A549 (cell line): ENCODE results near the gene KLHL24. TPM values are rescaled to one million over a fixed set of nuclear protein-coding genes. Genes with fewer than 3 reads are reported as not detected.

Source experiments
- ATAC-seq, 2 experiments: fragments of 200-7000 bp in 1 of 2; fragments of >200 bp in 1 of 2; cut with Nextera tagmentation in 1 of 2; cut with Tn5 transposase in 1 of 2; 3 replicates each; pipeline versions ENCODE4 v1.8.0 to v1.9.1; 2018 to 2020; ENCODE audit warnings: mild to moderate bottlenecking in 1 of 2, moderate library complexity in 1 of 2
- CTCF ChIA-PET: fragments of 300-600 bp; sonication (Branson Sonifier 250); formaldehyde crosslinking; extraction: SDS; loops from one replicate; lab custom pipeline; 2021; ENCODE audit warnings: antibody characterized with exemption, inconsistent platforms; lab: Yijun Ruan, JAX
- POLR2A ChIA-PET: fragments of 350-600 bp; formaldehyde crosslinking; extraction: SDS; loops from one replicate; lab custom pipeline; 2021; ENCODE audit warnings: antibody characterized with exemption, inconsistent platforms; lab: Yijun Ruan, JAX
- DNase-seq, 2 experiments: peaks; one replicate each; pipeline versions ENCODE4 v3.0.0 to v3.0.0-alpha.2; 2011 to 2016; ENCODE audit warnings: low read depth in 1 of 2, low spot score in 1 of 2
- FAIRE-seq: peaks from 2 replicates; lab custom pipeline; 2011; peaks lifted over from hg19 to GRCh38; lab: Jason Lieb, UNC
- H3K27ac ChIP-seq, 2 experiments: fragments of >200 bp; sonication (Bioruptor Twin); formaldehyde crosslinking; 3 replicates each; pipeline ENCODE4 v1.5.1; 2016 to 2017
- H3K4me1 ChIP-seq: fragments of >200 bp; sonication (Bioruptor Twin); formaldehyde crosslinking; 3 replicates; pipeline ENCODE4 v1.6.1; 2016
- H3K4me2 ChIP-seq: fragments of >200 bp; sonication (Bioruptor Twin); formaldehyde crosslinking; 3 replicates; pipeline ENCODE4 v1.6.1; 2016
- H3K4me3 ChIP-seq: fragments of >200 bp; sonication (Bioruptor Twin); formaldehyde crosslinking; 3 replicates; pipeline ENCODE4 v1.5.1; 2016
- H3K9me3 ChIP-seq: fragments of >200 bp; sonication (Bioruptor Twin); formaldehyde crosslinking; 3 replicates; pipeline ENCODE4 v1.6.1; 2016
- CHD2 ChIP-seq: fragments of 150-350 bp; IDR thresholded peaks from 2 replicates; pipeline ENCODE4 v1.6.1; 2014; ENCODE audit warnings: low read length; ENCODE audit not compliant: partially characterized antibody
- CHD4 ChIP-seq: fragments of 200-600 bp; sonication (generic); IDR thresholded peaks from 2 replicates; pipeline ENCODE4 v1.6.1; 2016; ENCODE audit warnings: antibody characterized with exemption, mild to moderate bottlenecking, borderline replicate concordance
- JUNB ChIP-seq: fragments of >200 bp; sonication (Bioruptor Twin); formaldehyde crosslinking; IDR thresholded peaks from 2 replicates; pipeline ENCODE4 v1.6.1; 2016
- MYC ChIP-seq: IDR thresholded peaks from 2 replicates; pipeline ENCODE4 v1.6.1; 2012; ENCODE audit warnings: mild to moderate bottlenecking, inconsistent platforms, low read length, improper control_type of control experiment, borderline replicate concordance
- PHF8 ChIP-seq: fragments of 200-600 bp; sonication (generic); IDR thresholded peaks from 2 replicates; pipeline ENCODE4 v1.6.1; 2016; ENCODE audit warnings: low read depth, mild to moderate bottlenecking, antibody characterized with exemption, moderate library complexity, borderline replicate concordance
- POLR2A ChIP-seq: IDR thresholded peaks from 2 replicates; pipeline ENCODE4 v1.6.1; 2012; ENCODE audit warnings: mild to moderate bottlenecking, low read length
- POLR2AphosphoS2 ChIP-seq: conservative IDR thresholded peaks from 2 replicates; pipeline ENCODE4 v1.6.1; 2012; ENCODE audit warnings: low read length, improper control_type of control experiment, inconsistent platforms
- RARB ChIP-seq: fragments of 250-450 bp; sonication (Bioruptor Pico); IDR thresholded peaks from 2 replicates; pipeline ENCODE4 v1.8.0; 2021; ENCODE audit warnings: mild to moderate bottlenecking, moderate library complexity
- RNF2 ChIP-seq: fragments of 200-600 bp; sonication (generic); IDR thresholded peaks from 2 replicates; pipeline ENCODE4 v1.6.1; 2016; ENCODE audit warnings: low read depth, mild to moderate bottlenecking, antibody characterized with exemption, moderate library complexity, borderline replicate concordance
- TFCP2L1 ChIP-seq: fragments of 250-450 bp; sonication (Bioruptor Pico); IDR thresholded peaks from 2 replicates; pipeline ENCODE4 v1.5.0; 2021; ENCODE audit warnings: mild to moderate bottlenecking
- WGBS: methylation state at CpG from one replicate; pipeline ENCODE4 v1.1.6; 2017; ENCODE audit errors: missing lambda C conversion rate; 5-methylcytosine and 5-hydroxymethylcytosine counted together
- polyA minus RNA-seq: library from RNA; depleted of rRNA, polyadenylated mRNA; stranded (reverse); fragments of >200 nt; gene quantifications from 2 replicates; pipeline ENCODE4 v1.2.3, GENCODE V29; 2011; rRNA and poly(A)+ RNA removed
- polyA plus RNA-seq, 4 experiments: library from polyadenylated mRNA; depleted of rRNA in 3 of 4; stranded (reverse); fragments of >200 nt; fragmentation: RNase III in 1 of 4; extraction: RNeasy Plus Mini Kit Qiagen cat#74134 plus additional on column Dnase treatment in 1 of 4; gene quantifications; 2 replicates in 3 of 4; 3 replicates in 1 of 4; pipeline ENCODE4 v1.2.3, GENCODE V29; 2011 to 2017
- TF ChIP-seq, protein P1 (sequence below): IDR thresholded peaks from 2 replicates; pipeline ENCODE4 v1.6.1; 2012
- TF ChIP-seq, protein P2 (sequence below): fragments of 450-650 bp; IDR thresholded peaks from 2 replicates; pipeline ENCODE4 v1.6.1; 2014; ENCODE audit warnings: antibody characterized with exemption
- TF ChIP-seq, protein P3 (sequence below): fragments of >200 bp; sonication (Bioruptor Twin); formaldehyde crosslinking; IDR thresholded peaks from 3 replicates; pipeline ENCODE4 v1.6.1; 2016
- TF ChIP-seq, protein P4 (sequence below): fragments of >200 bp; sonication (Bioruptor Twin); formaldehyde crosslinking; IDR thresholded peaks from 3 replicates; pipeline ENCODE4 v1.5.1; 2016

KLHL24 gene, protein sequence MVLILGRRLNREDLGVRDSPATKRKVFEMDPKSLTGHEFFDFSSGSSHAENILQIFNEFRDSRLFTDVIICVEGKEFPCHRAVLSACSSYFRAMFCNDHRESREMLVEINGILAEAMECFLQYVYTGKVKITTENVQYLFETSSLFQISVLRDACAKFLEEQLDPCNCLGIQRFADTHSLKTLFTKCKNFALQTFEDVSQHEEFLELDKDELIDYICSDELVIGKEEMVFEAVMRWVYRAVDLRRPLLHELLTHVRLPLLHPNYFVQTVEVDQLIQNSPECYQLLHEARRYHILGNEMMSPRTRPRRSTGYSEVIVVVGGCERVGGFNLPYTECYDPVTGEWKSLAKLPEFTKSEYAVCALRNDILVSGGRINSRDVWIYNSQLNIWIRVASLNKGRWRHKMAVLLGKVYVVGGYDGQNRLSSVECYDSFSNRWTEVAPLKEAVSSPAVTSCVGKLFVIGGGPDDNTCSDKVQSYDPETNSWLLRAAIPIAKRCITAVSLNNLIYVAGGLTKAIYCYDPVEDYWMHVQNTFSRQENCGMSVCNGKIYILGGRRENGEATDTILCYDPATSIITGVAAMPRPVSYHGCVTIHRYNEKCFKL
- polyA plus RNA-seq (2011; rRNA removed): 10.9 and 11.9 TPM in 2 replicates
- 1.3 and 2.1 TPM in 2 replicates for polyA plus RNA-seq (2012; cell fraction: cytosol; rRNA removed)
- polyA plus RNA-seq (2012; cell fraction: nucleus; rRNA removed): 2.2 and 2.5 TPM in 2 replicates
- polyA plus RNA-seq (2017; fragmentation: RNase III; extraction: RNeasy Plus Mini Kit Qiagen cat#74134 plus additional on column Dnase treatment): 2.7 to 4.0 TPM (median 3.6 TPM) in 3 replicates
- 11.9 and 17.9 TPM in 2 replicates for polyA minus RNA-seq

DNA sequence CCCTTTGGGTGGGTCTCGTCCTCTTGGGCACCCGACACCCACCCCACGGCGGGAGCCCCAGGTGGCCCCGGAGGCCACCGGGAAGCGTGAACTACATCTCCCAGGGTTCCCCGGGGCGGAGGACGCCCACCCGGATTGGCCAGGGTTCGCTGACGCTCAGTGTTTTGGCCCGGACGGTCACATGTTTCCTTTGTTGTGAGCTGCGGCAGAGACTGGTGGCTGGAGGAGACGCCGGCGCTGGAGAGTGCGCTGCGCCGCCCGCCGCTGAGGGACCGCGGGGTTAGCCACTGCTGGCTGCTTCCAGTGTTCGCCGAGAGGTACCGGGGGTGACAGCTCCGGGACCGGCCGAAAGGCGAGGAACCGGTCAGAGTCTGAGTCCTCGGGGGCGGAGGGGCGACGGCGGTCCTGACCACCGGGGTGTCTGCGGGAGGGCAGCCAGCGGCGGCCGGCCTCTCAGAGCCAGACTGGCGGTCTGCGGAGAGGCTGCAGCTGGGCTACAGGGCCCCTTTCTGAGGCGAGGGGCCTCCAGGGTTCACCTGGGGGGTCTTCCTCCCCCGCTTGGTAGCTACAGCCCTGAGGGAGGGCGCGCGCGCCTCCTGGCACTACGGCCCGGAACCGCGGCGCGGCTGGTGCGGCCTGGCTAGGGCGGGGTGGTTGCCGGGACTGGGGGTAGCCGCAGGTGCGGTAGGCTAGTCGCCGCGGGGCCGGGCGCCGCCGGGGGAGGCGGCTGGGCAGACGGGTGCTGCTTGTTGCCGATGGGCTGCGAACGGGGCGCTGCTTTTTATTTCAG is at the start of gene KLHL24:
Gene KLHL24 (plus strand): TSS at position 193 of the 790 bp plus-strand sequence. CDS start 14,734 bp downstream, outside the sequence.
- ATAC-seq: peak; percentile 92 to 96
- TF ChIP-seq MYC (0 out of 2 replicates have a peak, but pooled peaks have one; percentile 4), PHF8 (peak; percentile 15; the same call in 1 of the 2 replicates), JUNB (no peak), POLR2A (no peak)
- TF ChIP-seq, protein P1, sequence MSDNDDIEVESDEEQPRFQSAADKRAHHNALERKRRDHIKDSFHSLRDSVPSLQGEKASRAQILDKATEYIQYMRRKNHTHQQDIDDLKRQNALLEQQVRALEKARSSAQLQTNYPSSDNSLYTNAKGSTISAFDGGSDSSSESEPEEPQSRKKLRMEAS: peak; percentile 62
- TF ChIP-seq, protein P2, sequence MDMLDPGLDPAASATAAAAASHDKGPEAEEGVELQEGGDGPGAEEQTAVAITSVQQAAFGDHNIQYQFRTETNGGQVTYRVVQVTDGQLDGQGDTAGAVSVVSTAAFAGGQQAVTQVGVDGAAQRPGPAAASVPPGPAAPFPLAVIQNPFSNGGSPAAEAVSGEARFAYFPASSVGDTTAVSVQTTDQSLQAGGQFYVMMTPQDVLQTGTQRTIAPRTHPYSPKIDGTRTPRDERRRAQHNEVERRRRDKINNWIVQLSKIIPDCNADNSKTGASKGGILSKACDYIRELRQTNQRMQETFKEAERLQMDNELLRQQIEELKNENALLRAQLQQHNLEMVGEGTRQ: peak; percentile 48
- TF ChIP-seq, all 56 proteins: peak for 4
- POLR2A ChIA-PET: interaction anchor here (0.7 to 3.0 kb wide), 5 partner anchors 9 to 87 kb away, joined by 3 to 17 read pairs (median 5); partner anchors contain the start of gene YEATS2
- no peak for FAIRE-seq
- Histone ChIP-seq H3K9me3 (no peaks in the 10 kb centered on the region), H3K4me2 (peak within 1 kb of the TSS; percentile 78), H3K27ac (peak within 1 kb of the TSS; percentile 80 to 89), H3K4me3 (peak within 1 kb of the TSS; percentile 91), H3K4me1 (peaks cover 4% of the 10 kb centered on the region; the same call in 1 of the 3 replicates)
- 4% methylated on average over 5 of the region's 76 CpGs for WGBS
- peak; percentile 78 to 86 for DNase-seq
- CTCF ChIA-PET: interaction anchor here (1.0 kb wide), 2 partner anchors 10 to 132 kb away, joined by 3 to 4 read pairs; no protein-coding TSS in a partner anchor

DNA sequence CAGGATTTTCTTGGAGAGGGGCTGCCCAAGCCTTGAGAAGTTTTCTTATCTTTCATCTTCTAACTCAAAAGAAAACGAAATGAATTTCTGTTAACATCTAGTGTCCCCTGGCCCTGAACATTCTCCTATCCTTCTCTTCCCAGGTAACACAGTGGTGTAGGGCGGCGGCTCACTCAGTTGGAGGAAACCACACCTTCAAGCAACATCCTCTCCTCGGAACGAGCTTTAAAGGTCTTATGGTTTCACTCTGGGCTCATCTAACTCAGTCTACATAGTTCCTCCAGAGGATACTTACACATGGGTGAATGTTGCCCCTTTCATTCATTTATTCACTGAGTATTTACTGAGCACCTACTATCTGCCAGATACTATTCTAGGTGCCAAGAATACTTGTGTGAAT is 48.9 kb upstream of the KLHL24 start:
- no peak overlapping the region for H3K4me2 ChIP-seq
- WGBS: 59% methylated on average over 5 of the region's 5 CpGs
- FAIRE-seq (no peak), DNase-seq (no peak), ATAC-seq (no peak)
- POLR2A ChIA-PET: no interaction called here
- no peak overlapping the region for H3K27ac ChIP-seq
- TF ChIP-seq RNF2 (no peak), PHF8 (no peak), CHD4 (no peak), TFCP2L1 (CRISPR knock-in tag) (no peak), POLR2AphosphoS2 (no peak), CHD2 (no peak), RARB (no peak)
- TF ChIP-seq, protein P3, sequence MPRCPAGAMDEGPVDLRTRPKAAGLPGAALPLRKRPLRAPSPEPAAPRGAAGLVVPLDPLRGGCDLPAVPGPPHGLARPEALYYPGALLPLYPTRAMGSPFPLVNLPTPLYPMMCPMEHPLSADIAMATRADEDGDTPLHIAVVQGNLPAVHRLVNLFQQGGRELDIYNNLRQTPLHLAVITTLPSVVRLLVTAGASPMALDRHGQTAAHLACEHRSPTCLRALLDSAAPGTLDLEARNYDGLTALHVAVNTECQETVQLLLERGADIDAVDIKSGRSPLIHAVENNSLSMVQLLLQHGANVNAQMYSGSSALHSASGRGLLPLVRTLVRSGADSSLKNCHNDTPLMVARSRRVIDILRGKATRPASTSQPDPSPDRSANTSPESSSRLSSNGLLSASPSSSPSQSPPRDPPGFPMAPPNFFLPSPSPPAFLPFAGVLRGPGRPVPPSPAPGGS: no peak
- TF ChIP-seq, protein P4, sequence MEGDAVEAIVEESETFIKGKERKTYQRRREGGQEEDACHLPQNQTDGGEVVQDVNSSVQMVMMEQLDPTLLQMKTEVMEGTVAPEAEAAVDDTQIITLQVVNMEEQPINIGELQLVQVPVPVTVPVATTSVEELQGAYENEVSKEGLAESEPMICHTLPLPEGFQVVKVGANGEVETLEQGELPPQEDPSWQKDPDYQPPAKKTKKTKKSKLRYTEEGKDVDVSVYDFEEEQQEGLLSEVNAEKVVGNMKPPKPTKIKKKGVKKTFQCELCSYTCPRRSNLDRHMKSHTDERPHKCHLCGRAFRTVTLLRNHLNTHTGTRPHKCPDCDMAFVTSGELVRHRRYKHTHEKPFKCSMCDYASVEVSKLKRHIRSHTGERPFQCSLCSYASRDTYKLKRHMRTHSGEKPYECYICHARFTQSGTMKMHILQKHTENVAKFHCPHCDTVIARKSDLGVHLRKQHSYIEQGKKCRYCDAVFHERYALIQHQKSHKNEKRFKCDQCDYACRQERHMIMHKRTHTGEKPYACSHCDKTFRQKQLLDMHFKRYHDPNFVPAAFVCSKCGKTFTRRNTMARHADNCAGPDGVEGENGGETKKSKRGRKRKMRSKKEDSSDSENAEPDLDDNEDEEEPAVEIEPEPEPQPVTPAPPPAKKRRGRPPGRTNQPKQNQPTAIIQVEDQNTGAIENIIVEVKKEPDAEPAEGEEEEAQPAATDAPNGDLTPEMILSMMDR: no peak
- H3K4me3 ChIP-seq: no peak overlapping the region
- CTCF ChIA-PET: no interaction called here
- no peaks in the 10 kb centered on the region for H3K4me1 ChIP-seq
- H3K9me3 ChIP-seq: no peaks in the 10 kb centered on the region
